Ishikawa (cell line): ENCODE measurements around the gene LAPTM5.

ENCODE experiments used
- CREB1 ChIP-seq: IDR thresholded peaks from 2 replicates; pipeline ENCODE4 v1.6.1; 2012; ENCODE audit warnings: low read depth
- EGR1 ChIP-seq: IDR thresholded peaks from 2 replicates; pipeline ENCODE4 v1.6.1; 2012
- MAX ChIP-seq: IDR thresholded peaks from 2 replicates; pipeline ENCODE4 v1.6.1; 2012
- REST ChIP-seq: IDR thresholded peaks from 2 replicates; pipeline ENCODE4 v1.6.1; 2012; ENCODE audit warnings: low read depth, mild to moderate bottlenecking
- TCF12 ChIP-seq: IDR thresholded peaks from 2 replicates; pipeline ENCODE4 v1.6.1; 2012; ENCODE audit warnings: low read depth

- no peak for TF ChIP-seq EGR1
- no peak for TF ChIP-seq REST
- TF ChIP-seq TCF12, result no peak
- no peak for TF ChIP-seq MAX
- TF ChIP-seq CREB1, result no peak
Measured at GRCh38 chr1:30692201-30692947, 65.2 kb downstream of the LAPTM5 start.
